Measurements from ENCODE around the gene TRAF5. TPM values are rescaled to one million over a fixed set of nuclear protein-coding genes. Genes with fewer than 3 reads are reported as not detected.

The TRAF5 gene
- total and polyA plus RNA-seq, 4 donors = 4.3 to 25.9 (median 6.5) TPM

- ATAC-seq (ENCODE audit: insufficient read depth, low FRiP score) (no peak), DNase-seq (peak in 1 of 3 donors; percentile 18)
- Histone ChIP-seq H3K9me3 (ENCODE audit: control insufficient read depth in 4 of 4, insufficient read depth in 3 of 4, low read length in 3 of 4) (no peaks in the 10 kb centered on the region), H3K27me3 (ENCODE audit: control insufficient read depth in 3 of 3, insufficient read depth in 3 of 3, low read length in 2 of 3) (no peaks in the 10 kb centered on the region), H3K4me3 (no peak overlapping the region), H3K4me1 (ENCODE audit: control insufficient read depth in 5 of 5, insufficient read depth in 5 of 5, low read length in 5 of 5) (peaks cover 0 to 8% (median 5%) of the 10 kb centered on the region in 5 donors), H3K27ac (ENCODE audit: low read depth in 1 of 2, low read length in 1 of 2) (no peak overlapping the region), H3K9ac (ENCODE audit: insufficient read depth in 1 of 2, low read length in 2 of 2) (no peak overlapping the region), H3K36me3 (ENCODE audit: control insufficient read depth in 4 of 4, insufficient read depth in 4 of 4, low read length in 4 of 4) (no peaks in the 10 kb centered on the region)
- 39 to 63% methylated on average over 3 of the region's 3 CpGs for WGBS, 2 donors
- TF ChIP-seq CTCF (IDR thresholded peaks at IDR 0.05; ENCODE audit: control extremely low read depth, extremely low read depth) = no peak
Observed at GRCh38 chr1:211335522-211336157, 9.0 kb downstream of the TRAF5 start.

- no peak overlapping the region for H3K27ac ChIP-seq (ENCODE audit: low read depth in 1 of 2, low read length in 1 of 2)
- no peak overlapping the region for H3K9ac ChIP-seq (ENCODE audit: insufficient read depth in 1 of 2, low read length in 2 of 2)
- H3K4me1 ChIP-seq (ENCODE audit: control insufficient read depth in 5 of 5, insufficient read depth in 5 of 5, low read length in 5 of 5) = peaks cover 0 to 8% (median 5%) of the 10 kb centered on the region in 5 donors
- ATAC-seq (ENCODE audit: insufficient read depth, low FRiP score) (no peak), DNase-seq (no peak)
- TF ChIP-seq CTCF (IDR thresholded peaks at IDR 0.05; ENCODE audit: control extremely low read depth, extremely low read depth) = no peak
- no peak overlapping the region for H3K4me3 ChIP-seq
- no peaks in the 10 kb centered on the region for H3K27me3 ChIP-seq (ENCODE audit: control insufficient read depth in 3 of 3, insufficient read depth in 3 of 3, low read length in 2 of 3)
- no peaks in the 10 kb centered on the region for H3K9me3 ChIP-seq (ENCODE audit: control insufficient read depth in 4 of 4, insufficient read depth in 3 of 4, low read length in 3 of 4)
- WGBS, 2 donors = 61 to 85% methylated on average over 3 of the region's 3 CpGs
- H3K36me3 ChIP-seq (ENCODE audit: control insufficient read depth in 4 of 4, insufficient read depth in 4 of 4, low read length in 4 of 4) = no peaks in the 10 kb centered on the region
Observed at GRCh38 chr1:211336161-211336560, 9.5 kb downstream of the TRAF5 start.

GRCh38 chr1:211336775-211337174, 10.1 kb downstream of the TRAF5 start:
- Histone ChIP-seq H3K9me3 (ENCODE audit: control insufficient read depth in 4 of 4, insufficient read depth in 3 of 4, low read length in 3 of 4) (no peaks in the 10 kb centered on the region), H3K4me1 (ENCODE audit: control insufficient read depth in 5 of 5, insufficient read depth in 5 of 5, low read length in 5 of 5) (peaks cover 0 to 8% (median 5%) of the 10 kb centered on the region in 5 donors), H3K27ac (ENCODE audit: low read depth in 1 of 2, low read length in 1 of 2) (no peak overlapping the region), H3K36me3 (ENCODE audit: control insufficient read depth in 4 of 4, insufficient read depth in 4 of 4, low read length in 4 of 4) (no peaks in the 10 kb centered on the region), H3K9ac (ENCODE audit: insufficient read depth in 1 of 2, low read length in 2 of 2) (no peak overlapping the region), H3K27me3 (ENCODE audit: control insufficient read depth in 3 of 3, insufficient read depth in 3 of 3, low read length in 2 of 3) (no peaks in the 10 kb centered on the region), H3K4me3 (no peak overlapping the region)
- no peak for TF ChIP-seq CTCF (IDR thresholded peaks at IDR 0.05; ENCODE audit: control extremely low read depth, extremely low read depth)
- DNase-seq (no peak), ATAC-seq (ENCODE audit: insufficient read depth, low FRiP score) (no peak)
- WGBS, 2 donors = 95 to 97% methylated on average over 15 of the region's 15 CpGs
